HTR-8/SVneo (cell line): Measurements from ENCODE around the gene KIAA1586.
"Not testable (repeated sequence)": the region's sequence is repeated elsewhere in the genome, so short reads cannot be mapped to it uniquely, and the experiment has no call there.

Experiments
- DNase-seq: peaks from one replicate; pipeline ENCODE4 v3.0.0; 2011; ENCODE audit warnings: low spot score, mixed read lengths; ENCODE audit not compliant: insufficient read length
- FAIRE-seq: peaks from 2 replicates; lab custom pipeline; 2011; peaks lifted over from hg19 to GRCh38; lab: Jason Lieb, UNC

Gene KIAA1586

GRCh38 chr6:57044061-57044460, 2.4 kb upstream of the KIAA1586 start:
- not testable (repeated sequence) for DNase-seq, FAIRE-seq

GRCh38 chr6:57044568-57044967, 1.9 kb upstream of the KIAA1586 start:
- no peak for FAIRE-seq
- no peak for DNase-seq

DNA sequence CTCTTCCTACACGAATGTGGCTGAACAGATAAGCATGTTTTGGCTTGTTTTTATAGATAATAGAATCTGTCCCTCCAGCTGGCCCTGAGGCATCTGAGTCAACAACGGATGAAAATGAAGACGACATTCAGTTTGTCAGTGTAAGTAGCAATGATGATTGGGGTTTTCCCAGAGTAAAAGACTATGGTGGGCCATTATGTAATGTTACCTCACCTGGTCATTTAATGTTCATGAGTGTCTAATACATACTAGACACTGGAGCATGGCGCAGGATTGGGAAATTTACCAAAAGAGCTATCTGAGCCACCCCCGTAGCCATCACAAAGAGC, 728 bp downstream of the KIAA1586 start:
- not testable (repeated sequence) for FAIRE-seq, DNase-seq

- not testable (repeated sequence) for FAIRE-seq, DNase-seq
These were observed 1.4 kb downstream of the KIAA1586 start for GRCh38 chr6:57047859-57048258.

- FAIRE-seq (no peak), DNase-seq (no peak)
These were observed 2.1 kb downstream of the KIAA1586 start for GRCh38 chr6:57048577-57048976.

DNA sequence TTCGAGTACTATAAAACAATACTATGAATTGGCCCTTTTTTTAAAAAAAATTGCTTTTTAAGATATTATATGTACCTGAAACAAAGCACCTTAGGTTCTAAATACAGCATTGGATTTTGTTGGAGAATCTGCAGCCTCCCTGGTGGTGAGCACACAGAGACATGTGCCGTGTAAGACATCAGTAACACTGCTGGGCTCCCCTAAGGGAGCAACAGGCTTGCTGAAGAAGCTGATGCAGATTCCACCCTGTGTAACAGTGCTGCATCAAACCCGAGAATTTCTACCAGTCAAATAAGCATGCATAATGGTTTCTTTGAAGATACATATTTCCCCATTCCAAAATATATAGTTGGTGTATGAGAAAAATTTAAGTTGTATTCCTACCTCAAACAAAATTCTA, 17.4 kb downstream of the KIAA1586 start:
- no peak for FAIRE-seq
- no peak for DNase-seq

- no peak for FAIRE-seq
- DNase-seq = no peak
These were observed 18.3 kb downstream of the KIAA1586 start for GRCh38 chr6:57064809-57065208.

- no peak for FAIRE-seq
- no peak for DNase-seq
These were observed 21.6 kb downstream of the KIAA1586 start for GRCh38 chr6:57068061-57068460.

DNA sequence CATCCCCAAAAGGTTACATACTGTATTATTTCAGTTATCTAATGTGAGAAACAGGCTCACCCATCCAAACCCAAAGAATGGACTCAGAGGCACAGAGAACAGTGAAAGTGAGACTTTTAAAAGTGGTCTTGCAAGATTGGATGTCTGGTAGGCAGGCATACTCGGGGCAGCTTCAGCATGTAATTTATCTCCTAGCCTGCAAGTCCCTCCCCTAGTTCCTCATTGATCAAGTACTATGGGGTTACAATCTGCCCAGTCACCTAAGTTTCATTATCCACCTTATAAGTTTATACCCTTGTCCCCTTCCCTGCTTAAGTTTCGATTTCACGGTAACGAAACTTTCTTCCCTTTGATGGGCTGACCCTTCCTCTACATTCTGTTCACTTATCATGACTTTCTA, 22.7 kb downstream of the KIAA1586 start:
- DNase-seq (no peak), FAIRE-seq (no peak)

DNA sequence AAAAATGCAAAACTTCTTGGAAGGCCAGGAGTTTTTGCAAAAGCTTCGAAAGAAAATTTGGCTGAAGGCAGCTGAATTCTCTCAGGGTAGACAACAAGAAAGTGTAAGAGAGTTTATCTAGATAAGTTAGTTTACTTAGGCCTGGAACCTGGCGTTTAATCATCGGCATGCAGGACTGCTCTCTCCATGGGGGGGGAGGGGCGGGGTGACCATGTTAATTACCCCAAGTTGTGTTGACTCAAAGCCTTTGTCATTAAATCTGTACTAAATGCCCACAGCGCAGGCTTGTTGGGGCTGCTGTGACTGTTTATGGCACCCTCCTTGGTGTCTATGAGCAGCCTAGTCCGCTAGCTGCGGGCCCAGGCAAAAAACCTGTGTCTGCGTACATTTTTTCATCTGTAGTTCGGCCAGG, 23.4 kb downstream of the KIAA1586 start:
- no peak for FAIRE-seq
- DNase-seq = no peak

DNA sequence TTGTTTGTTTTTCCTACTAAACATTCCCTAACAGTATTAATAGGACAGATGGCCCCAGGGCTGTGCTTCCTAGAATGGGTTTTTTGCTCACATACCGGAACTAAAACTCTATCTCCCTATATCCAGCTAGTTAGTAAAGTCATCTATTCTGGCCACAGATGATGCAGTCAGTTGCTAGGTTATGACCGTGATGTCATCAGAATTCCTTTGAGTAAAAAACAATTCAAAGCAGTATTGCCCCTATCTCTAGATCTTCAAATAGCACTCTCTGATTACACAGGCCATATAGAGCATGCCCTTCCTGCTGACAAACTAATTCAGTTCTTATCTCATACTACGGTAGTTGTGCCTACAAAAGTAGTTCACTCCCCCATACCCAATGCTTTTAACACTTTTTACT, 25.6 kb downstream of the KIAA1586 start:
- FAIRE-seq = peak; percentile 69
- DNase-seq = no peak

- no peak for DNase-seq
- no peak for FAIRE-seq
These were observed 27.9 kb downstream of the KIAA1586 start for GRCh38 chr6:57074383-57074782.

- FAIRE-seq (peak; percentile 42), DNase-seq (no peak)
These were observed 28.6 kb downstream of the KIAA1586 start for GRCh38 chr6:57075092-57075491.

- no peak for FAIRE-seq
- no peak for DNase-seq
These were observed 32.2 kb downstream of the KIAA1586 start for GRCh38 chr6:57078531-57079207.

- DNase-seq (no peak), FAIRE-seq (no peak)
These were observed 39.0 kb downstream of the KIAA1586 start for GRCh38 chr6:57085471-57085870.

GRCh38 chr6:57086843-57087242, 40.4 kb downstream of the KIAA1586 start:
- DNase-seq (no peak), FAIRE-seq (no peak)

DNA sequence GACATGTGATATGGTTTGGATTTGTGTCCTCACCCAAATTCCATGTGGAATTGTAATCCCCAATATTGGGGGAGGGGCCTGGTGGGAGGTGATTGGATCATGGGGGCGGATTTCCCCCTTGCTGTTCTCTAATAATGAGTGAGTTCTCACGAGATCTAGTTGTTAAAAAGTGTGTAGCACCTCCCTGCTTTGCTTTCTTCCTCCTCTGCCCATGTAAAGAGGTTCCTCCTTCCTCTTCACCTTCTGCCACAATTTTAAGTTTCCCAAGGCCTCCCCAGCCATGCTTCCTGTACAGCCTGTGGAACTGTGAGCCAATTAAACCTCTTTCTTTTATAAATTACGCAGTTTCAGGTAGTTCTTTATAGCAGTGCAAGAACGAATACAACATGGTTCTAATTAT, 41.4 kb downstream of the KIAA1586 start:
- FAIRE-seq (no peak), DNase-seq (no peak)

DNA sequence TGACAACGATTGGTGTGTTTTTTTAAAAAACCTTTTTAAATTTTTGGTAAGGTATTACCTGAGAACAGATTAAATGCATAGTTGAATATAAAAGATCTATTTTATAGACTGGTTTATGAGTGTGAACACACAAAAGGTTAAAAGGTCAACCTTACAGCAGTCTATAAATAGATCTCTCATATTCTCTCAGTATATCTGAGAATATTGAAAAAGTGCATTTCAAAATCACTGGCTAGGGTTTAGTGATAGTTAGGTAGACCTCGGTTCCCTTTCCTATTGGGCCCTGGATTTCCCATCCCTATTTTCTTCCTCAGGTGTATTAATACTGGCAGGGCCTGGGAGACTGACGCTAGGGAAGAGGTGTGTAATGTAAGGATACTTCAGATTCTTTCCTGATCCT, 42.8 kb downstream of the KIAA1586 start:
- DNase-seq (peak; percentile 19), FAIRE-seq (no peak)

GRCh38 chr6:57089687-57090457, 43.4 kb downstream of the KIAA1586 start, which contains the start of gene ZNF451:
Gene ZNF451 (plus strand): TSS chr6:57090188. CDS start chr6:57090254, 66 bp downstream.
- FAIRE-seq (peak; percentile 95), DNase-seq (peak; percentile 95)

DNA sequence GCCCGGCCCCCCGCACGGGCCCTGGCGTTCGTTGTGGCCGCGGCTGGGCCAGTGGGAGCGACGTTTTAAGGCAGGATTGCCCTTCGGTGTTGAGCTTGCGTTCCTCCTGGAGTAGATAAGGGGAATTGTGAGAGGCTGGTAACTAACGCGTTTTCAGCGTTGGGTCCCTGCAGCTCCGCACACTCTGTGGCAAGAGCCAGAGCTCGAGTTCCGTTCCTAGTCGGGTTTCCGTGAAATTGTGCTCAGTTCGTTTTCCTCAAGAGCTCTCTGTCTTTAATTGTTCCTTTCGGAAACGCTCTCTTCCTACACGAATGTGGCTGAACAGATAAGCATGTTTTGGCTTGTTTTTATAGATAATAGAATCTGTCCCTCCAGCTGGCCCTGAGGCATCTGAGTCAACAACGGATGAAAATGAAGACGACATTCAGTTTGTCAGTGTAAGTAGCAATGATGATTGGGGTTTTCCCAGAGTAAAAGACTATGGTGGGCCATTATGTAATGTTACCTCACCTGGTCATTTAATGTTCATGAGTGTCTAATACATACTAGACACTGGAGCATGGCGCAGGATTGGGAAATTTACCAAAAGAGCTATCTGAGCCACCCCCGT, 44.1 kb downstream of the KIAA1586 start:
- FAIRE-seq, DNase-seq: not testable (repeated sequence)

DNA sequence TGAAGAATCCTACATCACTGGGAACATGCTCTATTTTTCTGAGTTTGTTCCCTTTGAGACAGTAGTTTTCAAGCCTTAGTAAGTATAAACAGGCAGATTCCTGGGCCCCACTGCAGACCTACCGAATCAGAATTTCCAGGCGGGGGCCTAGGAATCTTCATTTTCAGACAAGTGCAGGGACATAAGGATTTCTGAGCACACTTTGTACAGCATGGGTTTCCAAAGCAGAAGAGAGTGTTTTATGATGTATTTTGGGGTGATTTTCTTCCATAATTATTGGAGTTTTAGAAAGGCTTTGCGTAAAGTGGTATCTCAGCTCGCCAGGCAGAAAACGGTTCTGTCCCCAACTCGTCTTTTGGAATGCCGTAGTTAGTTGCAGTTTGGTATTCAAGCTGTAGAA, 44.9 kb downstream of the KIAA1586 start:
- not testable (repeated sequence) for FAIRE-seq, DNase-seq
